HEK293 (cell line): ENCODE data around the gene PCBD1.

ENCODE experiments used
- CTCF ChIA-PET: fragments of 350-600 bp; formaldehyde crosslinking; extraction: SDS; loops from one replicate; lab custom pipeline; 2021; ENCODE audit warnings: antibody characterized with exemption; lab: Yijun Ruan, JAX
- POLR2A ChIA-PET: fragments of 300-600 bp; formaldehyde crosslinking; extraction: SDS; loops from one replicate; lab custom pipeline; 2020; ENCODE audit warnings: antibody characterized with exemption, inconsistent platforms; lab: Yijun Ruan, JAX
- H3K27ac ChIP-seq: fragments of 200-500 bp; sonication (Bioruptor generic); 2 replicates; pipeline ENCODE4 v1.5.1; 2014; ENCODE audit warnings: low read depth, low read length, control low read depth, inconsistent platforms; ENCODE audit errors: extremely low read depth
- H3K36me3 ChIP-seq, 2 experiments: fragments of 200-500 bp in 1 of 2; sonication (Bioruptor generic) in 1 of 2; 1 replicate in 1 of 2; 2 replicates in 1 of 2; pipeline ENCODE4 v1.5.1; 2014 to 2017; ENCODE audit warnings: inconsistent platforms in 2 of 2, low read length in 2 of 2; ENCODE audit not compliant: control insufficient read depth in 2 of 2, insufficient read depth in 1 of 2
- H3K4me1 ChIP-seq: fragments of 200-500 bp; sonication (Bioruptor generic); 2 replicates; pipeline ENCODE4 v1.5.1; 2014; ENCODE audit warnings: mild to moderate bottlenecking, low read length, inconsistent platforms; ENCODE audit not compliant: control insufficient read depth, insufficient read depth
- H3K4me3 ChIP-seq: 2 replicates; pipeline ENCODE4 v1.5.1; 2011; ENCODE audit warnings: low read depth, mild to moderate bottlenecking, control low read depth, low read length, moderate library complexity
- H3K9me3 ChIP-seq: fragments of 200-500 bp; sonication (Bioruptor generic); 2 replicates; pipeline ENCODE4 v1.5.1; 2014; ENCODE audit warnings: low read depth, low read length, inconsistent platforms; ENCODE audit not compliant: control insufficient read depth, insufficient read depth
- IKZF3 ChIP-seq: fragments of 450-650 bp; IDR thresholded peaks from 2 replicates; pipeline ENCODE4 v1.5.0; 2018; ENCODE audit warnings: missing biosample characterization, mild to moderate bottlenecking, missing genetic modification characterization, moderate library complexity
- KLF16 ChIP-seq: fragments of 450-650 bp; formaldehyde crosslinking; IDR thresholded peaks from 2 replicates; pipeline ENCODE4 v1.5.1; 2017; ENCODE audit warnings: missing biosample characterization, missing genetic modification characterization
- KLF8 ChIP-seq: fragments of 450-650 bp; formaldehyde crosslinking; IDR thresholded peaks from 2 replicates; pipeline ENCODE4 v1.5.1; 2016; ENCODE audit warnings: missing biosample characterization, missing genetic modification characterization
- ZFP3 ChIP-seq: fragments of 450-650 bp; formaldehyde crosslinking; IDR thresholded peaks from 2 replicates; pipeline ENCODE4 v1.5.1; 2016; ENCODE audit warnings: low read depth, missing biosample characterization, missing genetic modification characterization
- ZNF121 ChIP-seq: fragments of 450-650 bp; formaldehyde crosslinking; IDR thresholded peaks from 2 replicates; pipeline ENCODE4 v1.5.1; 2016; ENCODE audit warnings: missing biosample characterization, missing genetic modification characterization
- ZNF155 ChIP-seq: fragments of 450-650 bp; formaldehyde crosslinking; IDR thresholded peaks from 2 replicates; pipeline ENCODE4 v1.5.1; 2016; ENCODE audit warnings: missing biosample characterization, missing genetic modification characterization
- ZNF157 ChIP-seq: fragments of 450-650 bp; formaldehyde crosslinking; IDR thresholded peaks from 2 replicates; pipeline ENCODE4 v1.5.1; 2016; ENCODE audit warnings: missing biosample characterization, missing genetic modification characterization
- ZNF184 ChIP-seq: fragments of 450-650 bp; IDR thresholded peaks from 2 replicates; pipeline ENCODE4 v1.5.1; 2018; ENCODE audit warnings: missing biosample characterization, mild to moderate bottlenecking, missing genetic modification characterization
- ZNF211 ChIP-seq: fragments of 450-650 bp; formaldehyde crosslinking; IDR thresholded peaks from 2 replicates; pipeline ENCODE4 v1.5.1; 2016; ENCODE audit warnings: low read depth, missing biosample characterization, missing genetic modification characterization
- ZNF292 ChIP-seq: fragments of 450-650 bp; formaldehyde crosslinking; IDR thresholded peaks from 2 replicates; pipeline ENCODE4 v1.5.1; 2016; ENCODE audit warnings: low read depth, missing biosample characterization, missing genetic modification characterization, borderline replicate concordance
- ZNF549 ChIP-seq: fragments of 450-650 bp; IDR thresholded peaks from 2 replicates; pipeline ENCODE4 v1.5.1; 2018; ENCODE audit warnings: missing biosample characterization, missing genetic modification characterization, mild to moderate bottlenecking, inconsistent platforms, moderate library complexity
- ZNF558 ChIP-seq: fragments of 450-650 bp; formaldehyde crosslinking; IDR thresholded peaks from 2 replicates; pipeline ENCODE4 v1.5.1; 2016; ENCODE audit warnings: missing biosample characterization, missing genetic modification characterization
- ZNF843 ChIP-seq: fragments of 450-650 bp; formaldehyde crosslinking; IDR thresholded peaks from 2 replicates; pipeline ENCODE4 v1.5.1; 2016; ENCODE audit warnings: missing biosample characterization, missing genetic modification characterization
- TF ChIP-seq, protein P1 (sequence below): fragments of 450-650 bp; formaldehyde crosslinking; IDR thresholded peaks from 2 replicates; pipeline ENCODE4 v1.5.1; 2016; ENCODE audit warnings: missing biosample characterization, missing genetic modification characterization
- TF ChIP-seq, protein P2 (sequence below): fragments of 450-650 bp; IDR thresholded peaks from 2 replicates; pipeline ENCODE4 v1.5.1; 2018; ENCODE audit warnings: missing biosample characterization, missing genetic modification characterization
- TF ChIP-seq, protein P3 (sequence below): fragments of 450-650 bp; formaldehyde crosslinking; IDR thresholded peaks from 2 replicates; pipeline ENCODE4 v1.5.1; 2016; ENCODE audit warnings: missing biosample characterization, missing genetic modification characterization
- TF ChIP-seq, protein P4 (sequence below): fragments of 450-650 bp; formaldehyde crosslinking; IDR thresholded peaks from 2 replicates; pipeline ENCODE4 v1.5.1; 2016; ENCODE audit warnings: missing biosample characterization, missing genetic modification characterization

The PCBD1 gene

DNA sequence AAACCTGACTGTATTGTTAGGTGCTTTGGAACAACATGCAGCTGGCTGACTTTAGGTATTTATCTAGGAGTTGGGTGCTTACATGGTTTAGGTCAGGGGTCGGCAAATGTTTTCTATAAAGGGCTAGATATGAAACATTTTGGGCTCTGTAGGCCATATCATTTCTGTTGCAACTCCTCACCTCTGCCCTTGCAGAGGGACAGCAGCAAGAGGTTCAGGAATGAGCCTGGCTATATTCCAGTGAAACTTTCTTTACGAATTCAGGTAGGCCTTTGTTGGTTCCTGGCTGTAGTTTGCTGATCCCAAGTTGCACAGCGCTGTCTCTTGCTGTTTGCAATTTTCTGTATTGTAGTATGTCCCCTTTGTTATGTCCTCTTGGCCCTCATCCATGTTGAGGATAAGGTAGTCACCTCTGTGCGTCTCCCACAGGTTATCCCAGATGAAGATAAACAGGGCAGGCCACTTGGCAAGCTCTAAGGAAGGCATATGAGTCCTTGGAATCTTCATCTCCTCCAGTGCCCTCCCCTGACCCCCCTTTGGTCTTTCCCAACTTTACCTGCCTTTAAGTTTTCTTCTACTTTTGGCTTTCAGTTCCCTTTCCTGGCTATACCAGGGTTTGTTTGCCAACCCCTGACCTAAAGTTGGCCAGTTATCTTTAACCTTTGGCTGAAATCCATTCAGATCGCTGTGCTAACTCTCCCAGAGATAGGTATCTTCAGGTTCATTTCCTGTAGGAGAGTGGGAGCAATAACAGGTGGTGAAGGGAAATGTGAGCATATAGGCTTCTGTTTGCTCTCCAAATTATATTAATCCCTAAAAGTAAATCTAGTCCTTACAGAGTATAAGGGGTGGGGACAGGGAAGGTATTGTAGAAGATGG, 36.5 kb downstream of the PCBD1 start (continued):
- TF ChIP-seq, protein P1, sequence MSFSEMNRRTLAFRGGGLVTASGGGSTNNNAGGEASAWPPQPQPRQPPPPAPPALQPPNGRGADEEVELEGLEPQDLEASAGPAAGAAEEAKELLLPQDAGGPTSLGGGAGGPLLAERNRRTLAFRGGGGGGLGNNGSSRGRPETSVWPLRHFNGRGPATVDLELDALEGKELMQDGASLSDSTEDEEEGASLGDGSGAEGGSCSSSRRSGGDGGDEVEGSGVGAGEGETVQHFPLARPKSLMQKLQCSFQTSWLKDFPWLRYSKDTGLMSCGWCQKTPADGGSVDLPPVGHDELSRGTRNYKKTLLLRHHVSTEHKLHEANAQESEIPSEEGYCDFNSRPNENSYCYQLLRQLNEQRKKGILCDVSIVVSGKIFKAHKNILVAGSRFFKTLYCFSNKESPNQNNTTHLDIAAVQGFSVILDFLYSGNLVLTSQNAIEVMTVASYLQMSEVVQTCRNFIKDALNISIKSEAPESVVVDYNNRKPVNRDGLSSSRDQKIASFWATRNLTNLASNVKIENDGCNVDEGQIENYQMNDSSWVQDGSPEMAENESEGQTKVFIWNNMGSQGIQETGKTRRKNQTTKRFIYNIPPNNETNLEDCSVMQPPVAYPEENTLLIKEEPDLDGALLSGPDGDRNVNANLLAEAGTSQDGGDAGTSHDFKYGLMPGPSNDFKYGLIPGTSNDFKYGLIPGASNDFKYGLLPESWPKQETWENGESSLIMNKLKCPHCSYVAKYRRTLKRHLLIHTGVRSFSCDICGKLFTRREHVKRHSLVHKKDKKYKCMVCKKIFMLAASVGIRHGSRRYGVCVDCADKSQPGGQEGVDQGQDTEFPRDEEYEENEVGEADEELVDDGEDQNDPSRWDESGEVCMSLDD (tag by site-specific recombination) = no peak
- TF ChIP-seq ZNF843 (no peak), IKZF3 (no peak), ZNF549 (tag by site-specific recombination) (no peak)
- TF ChIP-seq, protein P2, sequence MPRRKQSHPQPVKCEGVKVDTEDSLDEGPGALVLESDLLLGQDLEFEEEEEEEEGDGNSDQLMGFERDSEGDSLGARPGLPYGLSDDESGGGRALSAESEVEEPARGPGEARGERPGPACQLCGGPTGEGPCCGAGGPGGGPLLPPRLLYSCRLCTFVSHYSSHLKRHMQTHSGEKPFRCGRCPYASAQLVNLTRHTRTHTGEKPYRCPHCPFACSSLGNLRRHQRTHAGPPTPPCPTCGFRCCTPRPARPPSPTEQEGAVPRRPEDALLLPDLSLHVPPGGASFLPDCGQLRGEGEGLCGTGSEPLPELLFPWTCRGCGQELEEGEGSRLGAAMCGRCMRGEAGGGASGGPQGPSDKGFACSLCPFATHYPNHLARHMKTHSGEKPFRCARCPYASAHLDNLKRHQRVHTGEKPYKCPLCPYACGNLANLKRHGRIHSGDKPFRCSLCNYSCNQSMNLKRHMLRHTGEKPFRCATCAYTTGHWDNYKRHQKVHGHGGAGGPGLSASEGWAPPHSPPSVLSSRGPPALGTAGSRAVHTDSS (tag by site-specific recombination) = no peak

DNA sequence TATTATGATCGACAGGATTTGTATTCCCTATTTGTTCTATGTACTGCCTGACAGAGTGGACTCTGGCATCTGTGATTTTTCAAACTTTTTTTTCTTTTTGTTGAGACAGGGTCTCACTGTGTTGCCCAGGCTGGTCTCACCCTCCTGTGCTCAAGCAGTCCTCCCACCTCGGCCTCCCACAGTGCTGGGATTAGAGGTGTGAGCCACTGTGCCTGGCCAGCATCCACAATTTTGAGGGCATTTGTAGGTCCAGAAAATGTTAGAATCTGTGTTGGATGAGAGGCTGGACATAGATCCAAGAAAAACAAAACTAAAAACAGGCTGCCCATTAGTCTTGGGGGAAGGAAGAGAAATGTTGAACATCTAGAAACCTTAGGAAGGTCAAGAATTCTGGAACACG, 38.3 kb downstream of the PCBD1 start:
- ChIA-PET CTCF (interaction anchor here (0.6 kb wide), 1 partner anchor 241 kb away, joined by 5 read pairs; no protein-coding TSS in a partner anchor), POLR2A (no interaction called here)
- H3K9me3 ChIP-seq = no peaks in the 10 kb centered on the region
- peaks cover 11 to 45% of the 10 kb centered on the region in 2 experiments for H3K36me3 ChIP-seq
- no peak for TF ChIP-seq ZNF292 (tag by site-specific recombination)
- peak; percentile 37; the same call in 1 of the 2 replicates for TF ChIP-seq ZNF121 (tag by site-specific recombination)
- no peak for TF ChIP-seq KLF8 (tag by site-specific recombination)
- TF ChIP-seq ZNF155 (tag by site-specific recombination) = no peak
- no peak for TF ChIP-seq KLF16
- H3K4me1 ChIP-seq = no peaks in the 10 kb centered on the region
- H3K4me3 ChIP-seq = no peak overlapping the region
- H3K27ac ChIP-seq = no peak overlapping the region

DNA sequence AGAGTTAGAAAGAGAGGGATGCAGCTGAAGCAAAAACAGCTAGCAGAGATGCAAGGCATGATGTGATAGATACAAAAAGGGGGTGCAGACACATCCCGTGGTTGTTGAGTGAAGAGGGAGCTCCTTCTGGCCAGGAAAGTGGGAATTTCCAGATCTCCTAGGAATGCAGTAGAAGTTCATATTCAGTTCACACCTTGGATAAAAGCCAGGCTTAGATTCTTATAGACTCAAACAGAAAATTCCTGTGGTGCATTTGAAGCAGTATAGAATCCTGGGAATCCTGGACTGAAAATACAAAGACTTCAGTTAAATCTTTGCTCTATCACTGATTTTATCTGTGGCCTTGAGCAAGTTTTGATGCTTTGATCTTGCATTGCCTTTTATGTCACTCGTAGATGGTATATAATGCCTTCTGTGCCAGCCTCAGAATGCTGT, 38.8 kb downstream of the PCBD1 start:
- Histone ChIP-seq H3K4me3 (no peak overlapping the region), H3K36me3 (peaks cover 7 to 42% of the 10 kb centered on the region in 2 experiments), H3K27ac (no peak overlapping the region), H3K9me3 (no peaks in the 10 kb centered on the region), H3K4me1 (no peaks in the 10 kb centered on the region)
- TF ChIP-seq ZNF558 (tag by site-specific recombination) (peak; percentile 89), ZNF211 (tag by site-specific recombination) (no peak)
- POLR2A ChIA-PET = no interaction called here
- CTCF ChIA-PET = no interaction called here

DNA sequence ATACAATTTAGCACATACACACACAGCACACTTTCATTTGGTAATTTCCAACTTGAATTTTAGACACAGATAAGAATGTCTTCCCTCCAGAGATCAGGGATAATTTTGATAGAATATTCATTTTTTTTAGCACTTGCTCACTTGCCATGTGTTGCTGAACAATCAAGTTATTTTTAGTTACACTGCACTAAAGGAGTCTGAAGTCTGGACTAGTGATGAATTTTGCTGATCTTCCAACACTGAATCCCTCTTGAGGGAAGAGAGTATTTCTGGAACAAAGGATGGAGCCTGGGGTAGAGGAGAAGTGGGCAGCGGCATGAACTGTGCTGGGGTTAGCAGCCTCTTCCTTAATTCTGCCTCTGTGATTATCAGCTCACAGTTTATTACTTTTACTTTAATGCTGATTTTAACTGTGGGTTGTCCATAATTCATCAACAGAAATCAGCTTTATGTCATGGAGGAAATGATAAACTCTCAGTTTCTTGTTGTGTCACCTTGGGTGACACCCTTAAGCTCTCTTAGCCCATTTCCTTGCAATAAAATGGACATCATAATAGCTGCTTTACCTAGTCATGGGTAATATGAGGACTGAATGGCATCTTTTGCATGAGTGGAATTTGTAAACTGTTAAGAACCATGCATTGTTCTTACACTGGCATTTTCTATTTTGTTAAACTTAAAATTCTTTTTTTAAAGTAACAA, 40.6 kb downstream of the PCBD1 start:
- Histone ChIP-seq H3K36me3 (peaks cover 7 to 31% of the 10 kb centered on the region in 2 experiments), H3K27ac (no peak overlapping the region), H3K4me3 (no peak overlapping the region), H3K4me1 (peaks cover 3% of the 10 kb centered on the region; the same call in 1 of the 2 replicates), H3K9me3 (no peaks in the 10 kb centered on the region)
- CTCF ChIA-PET = no interaction called here
- POLR2A ChIA-PET = no interaction called here
- TF ChIP-seq ZNF558 (tag by site-specific recombination) (no peak), ZNF184 (tag by site-specific recombination) (no peak), ZNF157 (tag by site-specific recombination) (no peak), ZFP3 (tag by site-specific recombination) (no peak)
- TF ChIP-seq, protein P3, sequence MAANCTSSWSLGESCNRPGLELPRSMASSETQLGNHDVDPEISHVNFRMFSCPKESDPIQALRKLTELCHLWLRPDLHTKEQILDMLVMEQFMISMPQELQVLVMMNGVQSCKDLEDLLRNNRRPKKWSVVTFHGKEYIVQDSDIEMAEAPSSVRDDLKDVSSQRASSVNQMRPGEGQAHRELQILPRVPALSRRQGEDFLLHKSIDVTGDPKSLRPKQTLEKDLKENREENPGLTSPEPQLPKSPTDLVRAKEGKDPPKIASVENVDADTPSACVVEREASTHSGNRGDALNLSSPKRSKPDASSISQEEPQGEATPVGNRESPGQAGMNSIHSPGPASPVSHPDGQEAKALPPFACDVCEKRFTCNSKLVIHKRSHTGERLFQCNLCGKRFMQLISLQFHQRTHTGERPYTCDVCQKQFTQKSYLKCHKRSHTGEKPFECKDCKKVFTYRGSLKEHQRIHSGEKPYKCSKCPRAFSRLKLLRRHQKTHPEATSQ = no peak
- TF ChIP-seq, protein P4, sequence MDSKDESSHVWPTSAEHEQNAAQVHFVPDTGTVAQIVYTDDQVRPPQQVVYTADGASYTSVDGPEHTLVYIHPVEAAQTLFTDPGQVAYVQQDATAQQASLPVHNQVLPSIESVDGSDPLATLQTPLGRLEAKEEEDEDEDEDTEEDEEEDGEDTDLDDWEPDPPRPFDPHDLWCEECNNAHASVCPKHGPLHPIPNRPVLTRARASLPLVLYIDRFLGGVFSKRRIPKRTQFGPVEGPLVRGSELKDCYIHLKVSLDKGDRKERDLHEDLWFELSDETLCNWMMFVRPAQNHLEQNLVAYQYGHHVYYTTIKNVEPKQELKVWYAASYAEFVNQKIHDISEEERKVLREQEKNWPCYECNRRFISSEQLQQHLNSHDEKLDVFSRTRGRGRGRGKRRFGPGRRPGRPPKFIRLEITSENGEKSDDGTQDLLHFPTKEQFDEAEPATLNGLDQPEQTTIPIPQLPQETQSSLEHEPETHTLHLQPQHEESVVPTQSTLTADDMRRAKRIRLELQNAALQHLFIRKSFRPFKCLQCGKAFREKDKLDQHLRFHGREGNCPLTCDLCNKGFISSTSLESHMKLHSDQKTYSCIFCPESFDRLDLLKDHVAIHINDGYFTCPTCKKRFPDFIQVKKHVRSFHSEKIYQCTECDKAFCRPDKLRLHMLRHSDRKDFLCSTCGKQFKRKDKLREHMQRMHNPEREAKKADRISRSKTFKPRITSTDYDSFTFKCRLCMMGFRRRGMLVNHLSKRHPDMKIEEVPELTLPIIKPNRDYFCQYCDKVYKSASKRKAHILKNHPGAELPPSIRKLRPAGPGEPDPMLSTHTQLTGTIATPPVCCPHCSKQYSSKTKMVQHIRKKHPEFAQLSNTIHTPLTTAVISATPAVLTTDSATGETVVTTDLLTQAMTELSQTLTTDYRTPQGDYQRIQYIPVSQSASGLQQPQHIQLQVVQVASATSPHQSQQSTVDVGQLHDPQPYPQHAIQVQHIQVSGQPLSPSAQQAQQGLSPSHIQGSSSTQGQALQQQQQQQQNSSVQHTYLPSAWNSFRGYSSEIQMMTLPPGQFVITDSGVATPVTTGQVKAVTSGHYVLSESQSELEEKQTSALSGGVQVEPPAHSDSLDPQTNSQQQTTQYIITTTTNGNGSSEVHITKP (tag by site-specific recombination) = no peak
